NT2/D1 (cell line): ENCODE measurements around the gene PRR36.

Experiments used
- DNase-seq: peaks from one replicate; pipeline ENCODE4 v3.0.0-alpha.2; 2011; ENCODE audit warnings: low read depth, low spot score
- H3K27me3 ChIP-seq: 2 replicates; pipeline ENCODE4 v1.6.0; 2011; ENCODE audit warnings: mild to moderate bottlenecking; ENCODE audit not compliant: insufficient read length, insufficient read depth
- H3K36me3 ChIP-seq: 2 replicates; pipeline ENCODE4 v1.6.1; 2011; ENCODE audit warnings: mild to moderate bottlenecking, low read length, mixed read lengths; ENCODE audit not compliant: insufficient read depth, insufficient read length
- H3K4me1 ChIP-seq: 2 replicates; pipeline ENCODE4 v1.5.1; 2011; ENCODE audit not compliant: insufficient read depth, insufficient read length
- H3K4me3 ChIP-seq: 2 replicates; pipeline ENCODE4 v1.5.1; 2011; ENCODE audit warnings: low read depth; ENCODE audit not compliant: insufficient read length
- H3K9ac ChIP-seq: 2 replicates; pipeline ENCODE4 v1.6.0; 2011; ENCODE audit warnings: low read depth; ENCODE audit not compliant: insufficient read length
- H3K9me3 ChIP-seq: 2 replicates; pipeline ENCODE4 v1.5.1; 2011; ENCODE audit warnings: mild to moderate bottlenecking, low read length; ENCODE audit not compliant: insufficient read depth
- SUZ12 ChIP-seq: IDR thresholded peaks from 2 replicates; pipeline ENCODE4 v1.6.1; 2011; ENCODE audit not compliant: insufficient read length, insufficient read depth; ENCODE audit errors: extremely low read depth
- YY1 ChIP-seq: IDR thresholded peaks from 2 replicates; pipeline ENCODE4 v1.6.1; 2011; ENCODE audit not compliant: insufficient read length, insufficient read depth
- ZNF274 ChIP-seq: IDR thresholded peaks from 2 replicates; pipeline ENCODE4 v1.6.1; 2011; ENCODE audit warnings: mild to moderate bottlenecking, low read depth, low read length

The PRR36 gene

GRCh38 chr19:7822910-7823515 lies 51.2 kb downstream of the PRR36 start:
- no peaks in the 10 kb centered on the region for H3K4me1 ChIP-seq
- TF ChIP-seq YY1 (no peak), SUZ12 (no peak), ZNF274 (no peak)
- DNase-seq: no peak
- no peak overlapping the region for H3K4me3 ChIP-seq
- peaks cover 5% of the 10 kb centered on the region for H3K27me3 ChIP-seq
- peaks cover 9% of the 10 kb centered on the region; the same call in 1 of the 2 replicates for H3K9me3 ChIP-seq
- no peak overlapping the region for H3K9ac ChIP-seq
- no peaks in the 10 kb centered on the region for H3K36me3 ChIP-seq

GRCh38 chr19:7820588-7820987 lies 53.6 kb downstream of the PRR36 start:
- no peaks in the 10 kb centered on the region for H3K4me1 ChIP-seq
- no peak overlapping the region for H3K9ac ChIP-seq
- H3K27me3 ChIP-seq: no peaks in the 10 kb centered on the region
- no peak for TF ChIP-seq ZNF274
- no peak for TF ChIP-seq SUZ12
- TF ChIP-seq YY1: no peak
- no peak for DNase-seq
- peaks cover 14% of the 10 kb centered on the region; the same call in 1 of the 2 replicates for H3K9me3 ChIP-seq
- no peaks in the 10 kb centered on the region for H3K36me3 ChIP-seq
- no peak overlapping the region for H3K4me3 ChIP-seq

GRCh38 chr19:7819337-7819736 lies 54.9 kb downstream of the PRR36 start:
- H3K4me3 ChIP-seq: no peak overlapping the region
- no peaks in the 10 kb centered on the region for H3K4me1 ChIP-seq
- TF ChIP-seq YY1 (no peak), ZNF274 (no peak), SUZ12 (no peak)
- H3K9ac ChIP-seq: no peak overlapping the region
- peaks cover 14% of the 10 kb centered on the region; the same call in 1 of the 2 replicates for H3K9me3 ChIP-seq
- no peaks in the 10 kb centered on the region for H3K27me3 ChIP-seq
- H3K36me3 ChIP-seq: no peaks in the 10 kb centered on the region
- no peak for DNase-seq

GRCh38 chr19:7818806-7819205 lies 55.4 kb downstream of the PRR36 start:
- TF ChIP-seq ZNF274 (no peak), SUZ12 (no peak), YY1 (no peak)
- H3K27me3 ChIP-seq: no peaks in the 10 kb centered on the region
- H3K4me3 ChIP-seq: no peak overlapping the region
- H3K9ac ChIP-seq: no peak overlapping the region
- H3K9me3 ChIP-seq: peaks cover 14% of the 10 kb centered on the region; the same call in 1 of the 2 replicates
- H3K4me1 ChIP-seq: no peaks in the 10 kb centered on the region
- no peak for DNase-seq
- no peaks in the 10 kb centered on the region for H3K36me3 ChIP-seq
